Choroid plexus epithelial cell (primary cell): Measurements from ENCODE around the gene MAGEH1.

Experiments used
- DNase-seq: peaks from one replicate; pipeline ENCODE4 v3.0.0-alpha.2; 2010; ENCODE audit warnings: low read depth
- H3K4me3 ChIP-seq: 2 replicates; pipeline ENCODE4 v1.5.1; 2011; ENCODE audit warnings: low read depth, mild to moderate bottlenecking, control low read depth, low read length, moderate library complexity
- TF ChIP-seq, protein P1 (sequence below): conservative IDR thresholded peaks from 2 replicates; pipeline ENCODE4 v1.5.1; 2011; ENCODE audit warnings: low read depth, mild to moderate bottlenecking, control low read depth, inconsistent platforms, low read length, moderate library complexity

MAGEH1 gene

DNA sequence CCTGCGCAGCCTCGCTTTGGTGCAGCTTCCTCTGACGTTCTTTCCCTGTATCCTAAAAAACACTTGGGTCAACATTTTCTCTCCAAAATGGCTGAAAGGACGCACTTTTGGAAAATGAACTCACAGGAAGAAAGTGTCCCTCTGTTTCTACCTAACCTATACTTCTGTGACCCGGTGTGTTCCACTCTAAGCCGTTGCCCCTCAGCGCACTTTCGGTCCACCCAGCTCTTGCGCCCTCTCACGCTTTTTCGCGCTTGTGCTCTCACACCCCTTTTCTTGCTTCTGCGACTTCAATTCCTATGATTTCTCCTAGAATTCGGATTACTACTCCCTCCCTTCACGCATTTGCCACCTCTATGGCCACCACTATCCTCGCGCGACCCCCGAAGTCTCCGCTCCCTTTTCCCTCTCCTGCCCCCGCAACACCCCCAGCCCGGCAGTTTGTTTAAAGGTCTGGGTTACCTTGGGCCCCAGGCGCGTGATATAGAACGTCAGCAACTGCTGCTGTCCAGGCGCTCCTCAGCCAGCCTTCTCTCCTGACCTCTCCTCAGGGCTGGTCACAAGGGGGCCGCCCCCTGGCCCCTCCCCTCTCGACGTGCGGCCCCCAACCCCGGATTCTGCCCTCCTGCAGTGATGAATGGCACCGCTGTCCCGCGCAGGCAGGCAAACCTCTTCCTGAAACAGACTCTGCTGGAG, 37.5 kb downstream of the MAGEH1 start, which contains the start of gene USP51:
TSS of gene USP51 (minus strand) at position 535 of the 696 bp plus-strand sequence. CDS start 909 bp downstream, outside the sequence.
- DNase-seq: peak; percentile 65
- H3K4me3 ChIP-seq: peak within 1 kb of the TSS; percentile 69
- TF ChIP-seq, protein P1, sequence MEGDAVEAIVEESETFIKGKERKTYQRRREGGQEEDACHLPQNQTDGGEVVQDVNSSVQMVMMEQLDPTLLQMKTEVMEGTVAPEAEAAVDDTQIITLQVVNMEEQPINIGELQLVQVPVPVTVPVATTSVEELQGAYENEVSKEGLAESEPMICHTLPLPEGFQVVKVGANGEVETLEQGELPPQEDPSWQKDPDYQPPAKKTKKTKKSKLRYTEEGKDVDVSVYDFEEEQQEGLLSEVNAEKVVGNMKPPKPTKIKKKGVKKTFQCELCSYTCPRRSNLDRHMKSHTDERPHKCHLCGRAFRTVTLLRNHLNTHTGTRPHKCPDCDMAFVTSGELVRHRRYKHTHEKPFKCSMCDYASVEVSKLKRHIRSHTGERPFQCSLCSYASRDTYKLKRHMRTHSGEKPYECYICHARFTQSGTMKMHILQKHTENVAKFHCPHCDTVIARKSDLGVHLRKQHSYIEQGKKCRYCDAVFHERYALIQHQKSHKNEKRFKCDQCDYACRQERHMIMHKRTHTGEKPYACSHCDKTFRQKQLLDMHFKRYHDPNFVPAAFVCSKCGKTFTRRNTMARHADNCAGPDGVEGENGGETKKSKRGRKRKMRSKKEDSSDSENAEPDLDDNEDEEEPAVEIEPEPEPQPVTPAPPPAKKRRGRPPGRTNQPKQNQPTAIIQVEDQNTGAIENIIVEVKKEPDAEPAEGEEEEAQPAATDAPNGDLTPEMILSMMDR: peak; percentile 20

DNA sequence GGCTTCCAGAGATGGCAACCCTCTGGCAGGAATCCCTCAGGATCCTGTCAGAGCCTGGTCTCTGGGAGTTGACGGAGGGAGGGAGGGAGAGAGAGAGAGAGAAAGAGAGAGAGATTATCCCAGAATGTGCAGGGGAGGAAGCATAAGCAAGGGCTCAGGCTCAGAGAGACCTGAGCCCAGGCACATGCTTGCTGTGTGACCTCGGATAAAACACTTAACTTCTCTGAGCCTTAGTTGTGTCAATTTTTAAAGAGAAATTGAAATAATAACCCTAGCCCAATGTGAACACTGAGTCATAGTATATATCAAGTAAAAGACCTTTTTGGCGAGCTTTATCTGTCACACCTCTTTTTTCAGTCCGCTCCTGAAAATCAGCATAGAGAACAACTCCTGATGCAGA, 38.2 kb downstream of the MAGEH1 start:
- DNase-seq: no peak
- TF ChIP-seq, protein P1: no peak
- H3K4me3 ChIP-seq: peak overlapping the region; percentile 69

DNA sequence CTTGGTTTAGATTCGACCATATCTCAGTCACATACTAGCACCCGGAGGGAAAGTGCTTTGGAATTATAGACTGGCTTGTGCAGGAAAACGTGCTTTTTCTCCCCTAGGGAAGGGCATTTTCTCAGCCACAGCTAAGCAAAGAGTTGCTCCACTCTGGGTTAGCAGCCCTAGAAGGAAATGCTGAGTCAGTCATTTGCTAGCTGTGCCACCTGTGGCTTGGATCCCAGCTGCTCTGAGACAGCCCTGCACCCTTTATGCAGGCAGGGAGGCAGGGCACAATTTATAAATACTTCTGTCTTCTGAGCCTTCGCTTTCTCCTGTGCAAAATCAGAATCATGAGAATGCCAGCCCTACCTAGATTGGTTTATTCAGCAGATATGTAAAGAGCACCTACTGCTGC, 39.0 kb downstream of the MAGEH1 start:
- no peak for DNase-seq
- TF ChIP-seq, protein P1: no peak
- H3K4me3 ChIP-seq: no peak overlapping the region
